NB4 (cell line): Measurements from ENCODE around the gene UNC13C.

Experiments used
- DNase-seq: peaks from one replicate; pipeline ENCODE4 v3.0.0; 2010; ENCODE audit warnings: low read depth
- H3K4me3 ChIP-seq: one replicate; pipeline ENCODE4 v1.5.1; 2011; ENCODE audit warnings: mild to moderate bottlenecking, low read depth, low read length, moderate library complexity
- MYC ChIP-seq: IDR thresholded peaks from 2 replicates; pipeline ENCODE4 v1.6.1; 2011; ENCODE audit warnings: low read depth, low read length
- POLR2A ChIP-seq: IDR thresholded peaks from 2 replicates; pipeline ENCODE4 v1.6.1; 2011; ENCODE audit warnings: mild to moderate bottlenecking; ENCODE audit not compliant: insufficient read length; ENCODE audit errors: extremely low read depth
- TF ChIP-seq, protein P1 (sequence below): IDR thresholded peaks from one replicate; pipeline ENCODE4 v1.5.1; 2012; ENCODE audit warnings: low read depth, low read length
- TF ChIP-seq, protein P2 (sequence below): IDR thresholded peaks from 2 replicates; pipeline ENCODE4 v1.6.1; 2011; ENCODE audit warnings: low read depth, low read length

UNC13C gene

GRCh38 chr15:53963801-53964200, 14.4 kb upstream of the UNC13C start:
- TF ChIP-seq POLR2A = no peak
- TF ChIP-seq MYC = no peak
- TF ChIP-seq, protein P1, sequence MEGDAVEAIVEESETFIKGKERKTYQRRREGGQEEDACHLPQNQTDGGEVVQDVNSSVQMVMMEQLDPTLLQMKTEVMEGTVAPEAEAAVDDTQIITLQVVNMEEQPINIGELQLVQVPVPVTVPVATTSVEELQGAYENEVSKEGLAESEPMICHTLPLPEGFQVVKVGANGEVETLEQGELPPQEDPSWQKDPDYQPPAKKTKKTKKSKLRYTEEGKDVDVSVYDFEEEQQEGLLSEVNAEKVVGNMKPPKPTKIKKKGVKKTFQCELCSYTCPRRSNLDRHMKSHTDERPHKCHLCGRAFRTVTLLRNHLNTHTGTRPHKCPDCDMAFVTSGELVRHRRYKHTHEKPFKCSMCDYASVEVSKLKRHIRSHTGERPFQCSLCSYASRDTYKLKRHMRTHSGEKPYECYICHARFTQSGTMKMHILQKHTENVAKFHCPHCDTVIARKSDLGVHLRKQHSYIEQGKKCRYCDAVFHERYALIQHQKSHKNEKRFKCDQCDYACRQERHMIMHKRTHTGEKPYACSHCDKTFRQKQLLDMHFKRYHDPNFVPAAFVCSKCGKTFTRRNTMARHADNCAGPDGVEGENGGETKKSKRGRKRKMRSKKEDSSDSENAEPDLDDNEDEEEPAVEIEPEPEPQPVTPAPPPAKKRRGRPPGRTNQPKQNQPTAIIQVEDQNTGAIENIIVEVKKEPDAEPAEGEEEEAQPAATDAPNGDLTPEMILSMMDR = no peak
- TF ChIP-seq, protein P2, sequence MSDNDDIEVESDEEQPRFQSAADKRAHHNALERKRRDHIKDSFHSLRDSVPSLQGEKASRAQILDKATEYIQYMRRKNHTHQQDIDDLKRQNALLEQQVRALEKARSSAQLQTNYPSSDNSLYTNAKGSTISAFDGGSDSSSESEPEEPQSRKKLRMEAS = no peak
- no peak for DNase-seq
- no peak overlapping the region for H3K4me3 ChIP-seq

GRCh38 chr15:53974121-53974520, 4.1 kb upstream of the UNC13C start:
- H3K4me3 ChIP-seq = no peak overlapping the region
- TF ChIP-seq MYC (no peak), POLR2A (no peak)
- TF ChIP-seq, protein P2 = no peak
- TF ChIP-seq, protein P1 = no peak
- DNase-seq = no peak

DNA sequence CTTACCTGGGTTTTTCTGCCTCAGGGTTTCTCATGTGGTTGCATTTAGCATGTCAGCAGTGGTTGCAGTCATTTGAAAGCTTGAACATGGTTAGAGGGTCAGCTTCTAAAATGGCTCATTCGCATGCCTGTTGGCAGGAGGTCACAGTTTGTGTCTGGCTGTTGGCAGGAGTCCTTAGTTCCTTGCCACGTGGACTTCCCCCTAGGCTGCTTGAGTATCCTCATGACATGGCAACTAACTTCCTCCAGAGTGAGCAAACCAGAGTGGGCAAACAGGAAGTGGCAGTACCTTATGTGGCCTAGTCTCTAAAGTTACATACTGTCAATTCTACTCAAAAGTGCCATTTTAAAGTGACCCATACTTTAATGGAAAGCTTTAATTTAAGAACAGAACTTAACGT, 3.4 kb upstream of the UNC13C start:
- H3K4me3 ChIP-seq = no peak overlapping the region
- no peak for TF ChIP-seq POLR2A
- TF ChIP-seq, protein P2 = peak; percentile 62; the same call in 1 of the 2 replicates
- DNase-seq = peak; percentile 22

DNA sequence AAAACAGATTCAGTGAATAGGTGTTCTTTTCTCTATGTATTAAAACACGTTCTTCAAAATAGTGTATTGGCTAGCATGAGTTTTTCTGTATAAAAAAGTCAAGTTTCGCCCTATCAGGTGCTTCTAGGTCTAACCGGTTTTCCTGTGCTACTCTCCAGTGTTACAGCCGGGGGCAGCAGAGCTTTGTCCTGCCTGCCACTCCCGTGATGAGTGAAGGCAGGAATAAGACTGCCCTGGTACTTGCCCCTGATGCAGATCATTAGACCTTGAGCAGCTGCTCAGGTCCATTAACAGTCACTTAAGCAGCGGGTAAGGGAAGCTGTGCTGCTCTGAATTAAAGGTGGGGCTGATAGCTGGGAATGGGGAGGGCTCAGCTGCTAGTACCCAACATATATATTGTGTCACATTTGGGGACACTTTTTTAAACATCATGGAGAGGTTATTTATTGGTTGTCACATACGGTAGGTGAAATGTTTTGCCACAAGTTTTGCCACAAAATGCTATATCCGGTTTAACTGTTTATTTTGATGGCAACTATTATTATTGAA, 1.3 kb upstream of the UNC13C start:
- peak; percentile 6 for DNase-seq

DNA sequence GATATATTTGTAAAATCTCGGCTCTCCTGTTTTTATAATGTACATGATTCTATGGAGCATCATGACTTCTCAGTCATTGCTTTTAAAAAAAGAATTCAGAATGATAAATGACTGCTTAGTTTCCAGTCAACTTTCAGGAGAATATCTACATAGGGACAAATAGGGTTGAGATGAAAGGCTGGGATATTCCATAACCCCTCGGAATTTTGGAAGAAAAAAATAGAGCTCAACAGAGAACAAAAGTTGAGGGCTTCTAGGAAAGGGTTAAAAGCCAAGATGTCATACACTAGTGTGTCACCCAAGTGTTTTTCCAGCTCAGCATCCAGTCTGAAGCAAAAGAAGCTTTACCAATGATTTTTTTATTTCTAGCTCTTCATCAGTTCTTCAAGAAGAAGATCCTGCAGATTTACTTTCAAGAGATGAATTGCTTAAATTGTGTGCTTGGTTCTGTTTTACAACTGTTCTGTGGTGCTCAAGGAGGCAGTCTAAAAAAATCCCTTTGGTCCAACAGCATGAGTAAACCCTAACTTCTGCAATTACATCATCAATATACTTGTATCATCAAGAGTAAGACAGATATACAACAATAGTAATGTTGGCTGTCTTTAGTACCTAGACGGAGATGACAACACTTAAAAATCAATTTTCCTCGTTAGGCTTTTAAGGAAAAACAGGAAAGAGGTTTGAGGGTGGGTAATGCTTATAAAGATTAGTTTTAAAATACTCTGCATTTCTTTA, 979 bp downstream of the UNC13C start:
- DNase-seq = no peak
- TF ChIP-seq MYC (no peak), POLR2A (no peak)
- TF ChIP-seq, protein P1 = no peak
- TF ChIP-seq, protein P2 = no peak

More for the DNA sequence above, 1.3 kb upstream of the UNC13C start:
- no peak overlapping the region for H3K4me3 ChIP-seq
- TF ChIP-seq, protein P2 = no peak
- TF ChIP-seq MYC = no peak
- TF ChIP-seq POLR2A = no peak
- TF ChIP-seq, protein P1 = no peak

DNA sequence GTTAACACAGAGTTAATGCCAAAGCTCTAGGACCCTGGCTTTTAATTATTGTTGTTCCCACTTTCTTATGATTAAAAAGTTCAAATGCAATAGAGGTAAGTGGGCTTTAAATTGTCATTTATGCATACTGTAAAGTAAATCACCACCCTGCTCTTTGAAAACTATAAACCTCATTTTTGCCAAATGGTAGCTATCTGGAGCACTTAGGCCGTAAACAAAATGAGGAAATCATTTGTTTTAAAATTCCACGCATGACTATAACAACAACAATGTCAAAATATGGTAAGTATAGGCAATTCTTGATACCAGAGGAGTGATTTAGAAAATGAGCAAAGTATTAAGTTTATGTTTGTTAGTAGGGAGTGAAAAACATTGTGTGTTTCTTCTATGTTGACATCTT, 1.8 kb downstream of the UNC13C start:
- TF ChIP-seq MYC = no peak
- TF ChIP-seq, protein P2 = no peak
- TF ChIP-seq POLR2A = no peak
- TF ChIP-seq, protein P1 = no peak
- no peak overlapping the region for H3K4me3 ChIP-seq
- no peak for DNase-seq

More for the DNA sequence above, 979 bp downstream of the UNC13C start:
- H3K4me3 ChIP-seq = no peak overlapping the region
